ENCODE results near the gene LCN2.

- TF ChIP-seq CTCF (IDR thresholded peaks at IDR 0.05) (no peak), POLR2A (IDR thresholded peaks at IDR 0.05) (no peak)
Measured at GRCh38 chr9:128143525-128144238, 5.6 kb upstream of the LCN2 start.
